Activated CD4-positive, CD25-positive, alpha-beta regulatory T cell treated with anti-CD3 and anti-CD28 coated beads, Interleukin-2, amount 50 U/mL, for 72 hours (primary cell): Measurements from ENCODE around the gene FURIN.
"Not testable (repeated sequence)": the region's sequence is repeated elsewhere in the genome, so short reads cannot be mapped to it uniquely, and the experiment has no call there.

Experiments
- DNase-seq: peaks from one replicate; pipeline ENCODE4 v3.0.0; 2021

FURIN gene

DNA sequence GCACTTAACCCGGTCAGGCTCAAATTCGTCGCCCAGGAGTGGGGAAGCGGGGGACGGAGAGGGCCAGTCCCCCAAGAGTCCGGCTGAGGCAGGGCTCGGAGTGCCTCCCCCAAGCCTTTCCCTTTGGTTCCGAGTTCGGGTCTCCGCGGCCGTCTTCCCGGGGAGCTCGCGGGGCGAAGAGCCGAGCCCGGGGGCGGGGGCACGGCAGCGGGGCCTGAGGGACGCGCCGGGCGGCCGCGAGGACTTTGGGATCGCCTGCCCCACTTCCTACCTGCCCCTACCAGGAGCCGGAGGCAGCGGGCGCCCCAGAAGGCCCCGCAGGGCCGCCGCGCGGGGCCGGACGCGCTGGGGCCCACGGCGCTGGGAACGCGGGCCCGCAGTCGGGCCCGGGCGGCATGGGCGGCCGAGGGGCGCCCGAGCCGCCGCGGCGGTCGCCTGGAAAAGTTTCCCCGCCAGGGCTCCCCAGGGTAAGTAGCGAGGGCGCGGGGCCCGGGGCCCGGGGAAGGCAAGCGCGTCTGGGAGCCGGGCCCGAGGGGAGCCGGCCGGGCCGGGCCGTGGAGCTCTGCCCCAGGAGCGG is 2.8 kb downstream of the FURIN start:
- peak; percentile 61 for DNase-seq

DNA sequence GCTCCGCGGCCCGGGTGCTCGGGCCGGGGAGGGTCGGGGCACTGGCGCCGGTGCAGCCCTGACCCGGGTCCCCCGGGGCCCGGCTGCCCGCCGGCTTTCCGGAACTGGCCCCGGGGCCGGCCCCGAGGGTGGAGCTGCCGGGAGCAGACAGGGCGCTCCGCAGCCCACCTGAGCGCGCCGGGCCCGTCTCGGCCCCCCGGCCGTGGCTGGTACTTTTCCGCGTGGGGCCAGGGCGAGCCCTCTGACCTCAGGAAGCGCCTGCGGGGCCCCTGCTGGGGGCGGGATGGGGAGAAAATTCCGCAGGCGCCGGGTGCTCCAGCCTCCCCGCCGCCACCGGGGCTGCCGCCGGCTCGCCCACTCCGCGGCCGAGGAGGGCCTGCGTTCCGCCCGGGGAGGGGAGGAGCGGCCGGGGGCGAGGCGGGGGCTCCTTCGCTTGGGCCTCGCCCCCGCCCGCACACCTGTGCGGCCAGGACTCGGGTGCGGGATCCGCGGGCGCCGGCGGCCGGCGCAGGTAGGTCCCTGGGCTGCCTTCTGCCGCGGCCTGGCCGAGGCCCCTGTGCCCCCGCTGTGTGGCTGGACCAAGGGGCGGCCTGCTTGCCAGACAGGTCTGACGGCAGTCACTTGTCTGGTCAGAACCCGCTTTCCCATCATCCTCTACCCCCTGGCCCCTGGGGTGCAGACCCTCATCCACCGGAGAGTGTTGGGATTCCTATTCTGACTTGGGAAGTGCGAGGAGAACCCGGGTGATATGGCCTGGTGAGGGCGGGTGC is 3.5 kb downstream of the FURIN start:
- DNase-seq: no peak

DNA sequence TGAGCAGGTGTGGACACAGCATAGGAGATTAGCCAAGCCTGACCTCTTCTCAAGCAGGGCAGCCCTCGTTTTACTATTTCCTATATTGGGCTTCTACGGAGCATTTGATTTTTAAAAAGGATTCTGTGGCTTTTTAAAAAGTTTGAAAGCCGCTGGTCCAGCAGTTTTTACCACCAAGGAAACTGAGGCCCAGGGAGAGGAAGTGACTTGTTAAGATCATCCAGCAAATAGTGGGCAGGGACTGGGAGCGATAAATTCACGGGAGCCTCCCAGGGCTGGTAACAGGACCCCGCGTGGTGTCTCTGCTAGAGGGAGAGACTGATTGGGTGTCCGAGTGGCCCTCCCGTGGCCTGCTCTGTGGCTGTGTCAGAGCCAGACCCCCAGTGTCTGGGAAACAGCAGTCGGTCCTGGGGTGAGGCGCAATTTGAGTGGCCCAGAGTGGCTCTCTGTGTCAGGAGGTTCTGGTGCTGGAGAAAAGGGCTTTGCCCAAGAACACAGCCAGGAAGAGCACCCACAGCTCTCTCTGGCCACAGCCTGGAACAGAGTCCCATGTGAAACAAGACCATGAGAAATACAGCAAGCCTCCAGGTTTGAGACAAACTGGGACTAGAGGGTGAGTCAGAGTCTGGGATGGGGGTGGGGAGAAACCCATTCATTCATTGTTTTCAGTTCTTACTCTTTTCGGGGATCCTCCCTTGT is 4.2 kb downstream of the FURIN start:
- no peak for DNase-seq

DNA sequence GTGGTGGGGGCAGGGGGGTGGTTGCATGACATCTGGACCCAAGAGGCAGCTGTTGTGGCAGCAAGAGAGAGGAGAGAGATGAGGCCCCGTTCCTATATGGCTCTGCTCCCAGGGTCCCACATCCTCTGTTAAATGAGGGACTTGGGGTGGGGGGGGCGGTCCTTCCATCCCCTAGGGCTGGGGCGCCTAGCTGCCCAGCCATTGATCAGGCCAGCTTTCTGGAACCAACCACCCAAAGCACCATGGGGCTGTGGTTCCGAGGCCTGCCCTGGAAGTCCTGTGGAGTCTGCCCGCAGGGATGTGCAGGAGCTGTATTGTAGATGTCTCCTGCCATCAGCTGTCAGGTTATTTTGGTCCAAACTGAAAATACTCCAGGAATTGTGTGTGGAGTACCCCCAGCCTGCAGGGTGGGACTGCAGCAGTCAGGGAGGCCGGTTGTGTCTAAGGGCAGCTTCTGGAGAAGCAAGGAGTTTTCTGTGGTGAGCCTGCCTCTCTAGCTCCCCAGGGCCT is 5.2 kb downstream of the FURIN start:
- no peak for DNase-seq

DNA sequence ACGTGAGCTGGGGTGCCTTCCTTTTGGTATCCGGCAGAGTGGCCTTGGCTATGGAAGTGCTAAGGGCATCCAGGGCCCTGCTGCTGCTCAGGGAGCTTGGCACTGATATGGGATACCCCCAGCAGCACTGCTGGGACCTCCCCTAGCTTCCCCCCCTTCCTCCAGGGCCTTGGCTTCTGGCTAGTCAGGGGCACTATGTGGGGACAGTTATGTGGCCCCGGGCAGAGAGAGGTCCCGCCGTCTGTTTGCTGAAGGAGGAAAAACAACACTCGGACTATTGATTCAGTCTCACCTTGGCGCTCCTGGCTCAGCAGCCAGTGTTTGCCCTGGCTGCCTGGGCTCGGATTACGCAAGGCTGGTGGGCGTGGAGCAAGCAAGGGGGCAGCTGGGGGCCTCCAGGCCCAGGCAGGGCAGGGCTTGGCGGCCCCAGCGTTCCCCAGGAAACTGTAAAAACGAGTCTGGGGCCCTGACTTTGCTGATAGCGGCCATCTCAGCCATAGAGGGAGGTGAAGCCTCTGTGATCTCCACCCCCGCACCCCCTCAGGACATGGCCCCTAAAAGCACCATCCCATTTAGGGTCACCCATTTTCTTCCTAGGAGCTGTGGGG is 5.7 kb downstream of the FURIN start:
- no peak for DNase-seq

DNA sequence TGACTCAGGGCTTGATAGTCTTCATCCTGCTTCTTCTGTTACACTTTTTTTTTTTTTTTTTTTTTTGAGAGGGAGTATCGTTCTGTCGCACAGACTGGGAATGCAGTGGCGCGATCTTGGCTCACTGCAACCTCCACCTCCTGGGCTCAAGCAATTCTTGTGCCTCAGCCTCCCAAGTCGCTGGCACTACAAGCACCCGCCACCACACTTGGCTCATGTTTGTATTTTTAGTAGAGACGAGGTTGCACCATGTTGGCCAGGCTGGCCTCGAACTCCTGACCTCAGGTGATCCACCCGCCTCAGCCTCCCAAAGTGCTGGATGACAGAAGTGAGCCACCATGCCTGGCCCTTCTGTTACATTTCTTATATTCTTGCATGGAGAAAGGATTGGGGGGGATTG is 6.6 kb downstream of the FURIN start:
- DNase-seq: not testable (repeated sequence)

DNA sequence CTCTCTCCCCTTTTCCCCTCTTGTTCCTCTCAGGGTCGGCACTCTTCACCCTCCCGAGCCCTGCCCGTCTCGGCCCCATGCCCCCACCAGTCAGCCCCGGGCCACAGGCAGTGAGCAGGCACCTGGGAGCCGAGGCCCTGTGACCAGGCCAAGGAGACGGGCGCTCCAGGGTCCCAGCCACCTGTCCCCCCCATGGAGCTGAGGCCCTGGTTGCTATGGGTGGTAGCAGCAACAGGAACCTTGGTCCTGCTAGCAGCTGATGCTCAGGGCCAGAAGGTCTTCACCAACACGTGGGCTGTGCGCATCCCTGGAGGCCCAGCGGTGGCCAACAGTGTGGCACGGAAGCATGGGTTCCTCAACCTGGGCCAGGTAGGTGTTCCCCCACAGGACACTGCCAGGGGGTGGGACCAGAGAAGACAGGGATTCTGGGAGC is 7.2 kb downstream of the FURIN start:
- DNase-seq: no peak

DNA sequence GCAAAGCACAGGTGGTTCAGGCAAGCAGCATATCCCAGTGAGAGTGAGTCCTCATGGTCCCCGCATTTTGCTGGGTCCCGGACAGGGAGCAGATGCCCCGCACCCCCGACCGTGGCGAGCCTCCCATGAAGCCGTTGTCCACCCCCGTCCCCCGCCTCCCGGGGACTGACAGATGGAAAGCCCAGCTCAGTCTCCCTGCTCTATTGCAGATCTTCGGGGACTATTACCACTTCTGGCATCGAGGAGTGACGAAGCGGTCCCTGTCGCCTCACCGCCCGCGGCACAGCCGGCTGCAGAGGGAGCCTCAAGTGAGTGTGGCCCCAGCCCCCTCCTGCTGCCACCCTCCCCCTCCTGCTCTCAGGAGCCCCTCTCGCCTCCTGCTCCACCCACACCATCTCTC is 7.7 kb downstream of the FURIN start:
- DNase-seq: no peak

DNA sequence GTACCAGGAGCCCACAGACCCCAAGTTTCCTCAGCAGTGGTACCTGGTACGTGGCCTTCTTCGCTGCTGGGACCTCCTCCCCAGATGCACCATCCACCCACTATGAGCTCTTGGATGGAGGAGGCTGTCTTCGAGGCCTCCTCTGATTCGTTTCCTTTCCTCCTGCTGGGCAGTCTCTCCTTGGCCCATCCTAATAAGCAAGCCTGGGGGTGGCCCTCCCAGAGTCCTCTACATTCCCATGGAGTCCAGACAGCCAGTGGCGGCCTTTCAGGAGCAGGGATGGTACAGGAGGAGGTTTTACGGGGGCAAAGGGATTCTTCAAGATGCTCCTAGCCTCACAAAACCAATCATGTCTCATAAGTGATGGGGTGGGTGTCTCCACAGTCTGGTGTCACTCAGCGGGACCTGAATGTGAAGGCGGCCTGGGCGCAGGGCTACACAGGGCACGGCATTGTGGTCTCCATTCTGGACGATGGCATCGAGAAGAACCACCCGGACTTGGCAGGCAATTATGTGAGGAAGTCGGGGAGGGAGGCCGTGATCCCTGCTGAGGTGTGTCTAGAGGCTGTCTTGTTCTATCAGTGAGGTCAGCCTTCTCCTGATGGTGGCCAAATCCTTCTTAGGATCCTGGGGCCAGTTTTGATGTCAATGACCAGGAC is 8.3 kb downstream of the FURIN start:
- no peak for DNase-seq

DNA sequence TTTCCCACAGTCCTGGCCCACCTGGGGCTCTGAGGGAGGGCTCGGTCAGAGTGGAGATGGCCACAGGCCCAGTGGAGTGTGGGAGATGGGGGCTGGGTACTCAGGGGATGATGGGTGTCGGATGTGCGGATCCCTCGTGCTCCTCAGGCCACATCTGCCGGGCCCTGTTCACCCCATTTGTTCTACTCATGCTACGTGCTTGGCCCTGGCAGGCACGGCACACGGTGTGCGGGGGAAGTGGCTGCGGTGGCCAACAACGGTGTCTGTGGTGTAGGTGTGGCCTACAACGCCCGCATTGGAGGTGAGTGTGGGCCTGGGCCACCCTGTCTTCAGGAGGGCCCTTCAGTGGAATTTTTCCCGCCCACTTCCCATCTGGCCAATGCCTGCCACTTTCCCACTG is 8.9 kb downstream of the FURIN start:
- no peak for DNase-seq

DNA sequence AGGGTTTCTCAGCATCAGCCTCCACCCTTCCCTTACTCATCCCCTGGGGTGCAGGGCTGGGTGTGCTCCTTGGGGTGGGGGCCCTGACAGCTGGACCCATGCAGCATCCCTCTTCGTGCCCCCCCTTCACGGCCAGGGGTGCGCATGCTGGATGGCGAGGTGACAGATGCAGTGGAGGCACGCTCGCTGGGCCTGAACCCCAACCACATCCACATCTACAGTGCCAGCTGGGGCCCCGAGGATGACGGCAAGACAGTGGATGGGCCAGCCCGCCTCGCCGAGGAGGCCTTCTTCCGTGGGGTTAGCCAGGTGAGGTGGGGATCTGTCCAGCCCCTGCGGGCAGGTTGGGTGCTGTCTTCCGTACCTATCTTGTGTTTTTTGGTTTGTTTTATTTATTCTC is 9.6 kb downstream of the FURIN start:
- DNase-seq: no peak

DNA sequence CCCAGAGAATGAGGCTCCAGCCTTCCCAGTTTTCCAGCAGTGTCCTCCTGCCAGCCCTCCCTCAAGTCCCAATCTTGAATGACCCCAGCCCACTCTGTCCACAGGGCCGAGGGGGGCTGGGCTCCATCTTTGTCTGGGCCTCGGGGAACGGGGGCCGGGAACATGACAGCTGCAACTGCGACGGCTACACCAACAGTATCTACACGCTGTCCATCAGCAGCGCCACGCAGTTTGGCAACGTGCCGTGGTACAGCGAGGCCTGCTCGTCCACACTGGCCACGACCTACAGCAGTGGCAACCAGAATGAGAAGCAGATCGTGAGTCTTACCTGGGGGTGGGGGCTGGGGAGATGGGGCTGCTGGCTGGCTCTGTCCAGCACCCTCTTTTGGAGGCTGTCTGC is 10.3 kb downstream of the FURIN start:
- no peak for DNase-seq

DNA sequence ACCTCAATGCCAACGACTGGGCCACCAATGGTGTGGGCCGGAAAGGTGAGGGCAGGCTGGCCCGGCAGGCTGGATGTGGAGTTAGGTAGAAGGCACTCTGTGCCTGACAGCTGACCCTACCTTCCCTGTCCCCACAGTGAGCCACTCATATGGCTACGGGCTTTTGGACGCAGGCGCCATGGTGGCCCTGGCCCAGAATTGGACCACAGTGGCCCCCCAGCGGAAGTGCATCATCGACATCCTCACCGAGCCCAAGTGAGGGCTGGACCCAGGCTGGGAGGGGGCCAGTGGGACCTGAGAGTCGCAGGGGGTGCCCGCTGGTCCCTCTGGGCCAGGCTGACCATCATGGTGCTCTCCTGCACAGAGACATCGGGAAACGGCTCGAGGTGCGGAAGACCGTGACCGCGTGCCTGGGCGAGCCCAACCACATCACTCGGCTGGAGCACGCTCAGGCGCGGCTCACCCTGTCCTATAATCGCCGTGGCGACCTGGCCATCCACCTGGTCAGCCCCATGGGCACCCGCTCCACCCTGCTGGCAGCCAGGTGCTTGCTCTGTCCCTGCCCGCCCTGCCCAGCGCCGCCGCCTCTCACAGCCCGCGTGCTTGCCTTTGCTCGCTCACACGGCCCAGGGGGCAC is 11.5 kb downstream of the FURIN start:
- no peak for DNase-seq

DNA sequence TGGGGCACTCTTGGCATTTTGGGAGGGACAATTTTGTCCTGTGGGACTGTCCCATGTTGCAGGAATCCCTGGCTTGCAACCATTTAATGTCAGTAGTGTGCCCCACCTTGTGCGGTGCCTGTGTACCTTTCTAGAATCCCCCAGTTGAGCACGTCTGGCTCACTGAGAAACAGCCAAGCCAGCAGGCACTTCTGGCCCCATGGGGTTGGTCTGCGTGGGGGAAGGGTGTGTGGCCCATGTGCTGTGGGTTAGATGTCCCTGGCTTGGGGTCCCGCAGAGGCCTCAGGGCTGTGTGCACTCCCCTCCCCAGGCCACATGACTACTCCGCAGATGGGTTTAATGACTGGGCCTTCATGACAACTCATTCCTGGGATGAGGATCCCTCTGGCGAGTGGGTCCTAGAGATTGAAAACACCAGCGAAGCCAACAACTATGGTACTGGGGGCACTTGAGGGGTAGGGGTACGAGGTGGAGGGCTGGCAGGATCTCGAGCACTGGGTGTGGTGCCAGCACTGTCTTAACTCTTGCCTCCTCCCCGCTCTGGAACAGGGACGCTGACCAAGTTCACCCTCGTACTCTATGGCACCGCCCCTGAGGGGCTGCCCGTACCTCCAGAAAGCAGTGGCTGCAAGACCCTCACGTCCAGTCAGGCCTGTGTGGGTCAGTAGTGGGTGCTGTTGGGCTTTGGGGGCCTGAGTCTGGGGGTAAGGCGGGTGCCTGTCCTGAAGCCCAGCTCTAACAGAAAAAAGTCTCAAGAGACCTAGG is 12.2 kb downstream of the FURIN start:
- DNase-seq: no peak

DNA sequence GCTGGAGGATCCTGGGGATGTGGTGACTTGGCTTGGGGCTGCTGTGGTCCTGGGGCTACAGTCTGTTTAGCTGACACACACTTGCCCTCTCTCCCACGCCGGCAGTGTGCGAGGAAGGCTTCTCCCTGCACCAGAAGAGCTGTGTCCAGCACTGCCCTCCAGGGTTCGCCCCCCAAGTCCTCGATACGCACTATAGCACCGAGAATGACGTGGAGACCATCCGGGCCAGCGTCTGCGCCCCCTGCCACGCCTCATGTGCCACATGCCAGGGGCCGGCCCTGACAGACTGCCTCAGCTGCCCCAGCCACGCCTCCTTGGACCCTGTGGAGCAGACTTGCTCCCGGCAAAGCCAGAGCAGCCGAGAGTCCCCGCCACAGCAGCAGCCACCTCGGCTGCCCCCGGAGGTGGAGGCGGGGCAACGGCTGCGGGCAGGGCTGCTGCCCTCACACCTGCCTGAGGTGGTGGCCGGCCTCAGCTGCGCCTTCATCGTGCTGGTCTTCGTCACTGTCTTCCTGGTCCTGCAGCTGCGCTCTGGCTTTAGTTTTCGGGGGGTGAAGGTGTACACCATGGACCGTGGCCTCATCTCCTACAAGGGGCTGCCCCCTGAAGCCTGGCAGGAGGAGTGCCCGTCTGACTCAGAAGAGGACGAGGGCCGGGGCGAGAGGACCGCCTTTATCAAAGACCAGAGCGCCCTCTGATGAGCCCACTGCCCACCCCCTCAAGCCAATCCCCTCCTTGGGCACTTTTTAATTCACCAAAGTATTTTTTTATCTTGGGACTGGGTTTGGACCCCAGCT is 13.0 kb downstream of the FURIN start:
- no peak for DNase-seq

DNA sequence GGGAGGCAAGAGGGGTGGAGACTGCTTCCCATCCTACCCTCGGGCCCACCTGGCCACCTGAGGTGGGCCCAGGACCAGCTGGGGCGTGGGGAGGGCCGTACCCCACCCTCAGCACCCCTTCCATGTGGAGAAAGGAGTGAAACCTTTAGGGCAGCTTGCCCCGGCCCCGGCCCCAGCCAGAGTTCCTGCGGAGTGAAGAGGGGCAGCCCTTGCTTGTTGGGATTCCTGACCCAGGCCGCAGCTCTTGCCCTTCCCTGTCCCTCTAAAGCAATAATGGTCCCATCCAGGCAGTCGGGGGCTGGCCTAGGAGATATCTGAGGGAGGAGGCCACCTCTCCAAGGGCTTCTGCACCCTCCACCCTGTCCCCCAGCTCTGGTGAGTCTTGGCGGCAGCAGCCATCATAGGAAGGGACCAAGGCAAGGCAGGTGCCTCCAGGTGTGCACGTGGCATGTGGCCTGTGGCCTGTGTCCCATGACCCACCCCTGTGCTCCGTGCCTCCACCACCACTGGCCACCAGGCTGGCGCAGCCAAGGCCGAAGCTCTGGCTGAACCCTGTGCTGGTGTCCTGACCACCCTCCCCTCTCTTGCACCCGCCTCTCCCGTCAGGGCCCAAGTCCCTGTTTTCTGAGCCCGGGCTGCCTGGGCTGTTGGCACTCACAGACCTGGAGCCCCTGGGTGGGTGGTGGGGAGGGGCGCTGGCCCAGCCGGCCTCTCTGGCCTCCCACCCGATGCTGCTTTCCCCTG is 13.8 kb downstream of the FURIN start:
- no peak for DNase-seq

DNA sequence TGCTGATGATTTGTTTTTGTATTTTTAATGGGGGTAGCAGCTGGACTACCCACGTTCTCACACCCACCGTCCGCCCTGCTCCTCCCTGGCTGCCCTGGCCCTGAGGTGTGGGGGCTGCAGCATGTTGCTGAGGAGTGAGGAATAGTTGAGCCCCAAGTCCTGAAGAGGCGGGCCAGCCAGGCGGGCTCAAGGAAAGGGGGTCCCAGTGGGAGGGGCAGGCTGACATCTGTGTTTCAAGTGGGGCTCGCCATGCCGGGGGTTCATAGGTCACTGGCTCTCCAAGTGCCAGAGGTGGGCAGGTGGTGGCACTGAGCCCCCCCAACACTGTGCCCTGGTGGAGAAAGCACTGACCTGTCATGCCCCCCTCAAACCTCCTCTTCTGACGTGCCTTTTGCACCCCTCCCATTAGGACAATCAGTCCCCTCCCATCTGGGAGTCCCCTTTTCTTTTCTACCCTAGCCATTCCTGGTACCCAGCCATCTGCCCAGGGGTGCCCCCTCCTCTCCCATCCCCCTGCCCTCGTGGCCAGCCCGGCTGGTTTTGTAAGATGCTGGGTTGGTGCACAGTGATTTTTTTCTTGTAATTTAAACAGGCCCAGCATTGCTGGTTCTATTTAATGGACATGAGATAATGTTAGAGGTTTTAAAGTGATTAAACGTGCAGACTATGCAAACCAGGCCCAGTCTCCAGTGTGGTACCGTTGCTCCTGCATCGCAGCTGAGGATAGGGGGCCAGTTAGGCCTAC is 14.6 kb downstream of the FURIN start:
- DNase-seq: no peak

DNA sequence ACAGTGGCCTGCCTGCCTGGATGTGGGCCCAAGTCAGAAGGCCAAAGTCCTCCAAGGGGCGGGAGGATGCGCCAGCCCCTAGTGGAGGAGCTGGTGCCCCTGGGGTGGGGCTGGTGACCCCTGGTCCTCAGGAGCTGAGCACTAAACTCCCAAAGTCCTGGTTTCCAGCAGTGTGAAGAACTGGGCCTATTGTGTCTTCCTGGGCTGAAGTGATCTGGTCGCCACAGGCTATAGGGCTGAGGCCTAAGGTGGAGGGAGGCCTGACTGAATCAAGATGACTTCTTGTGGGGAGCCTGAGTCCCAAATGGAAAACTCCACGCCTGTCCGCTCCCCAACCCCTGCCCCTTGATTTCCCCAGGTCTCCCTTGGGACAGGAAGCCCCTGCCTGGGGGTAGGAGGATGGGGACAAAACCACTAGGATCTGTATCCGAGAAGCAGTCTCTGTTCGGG is 15.2 kb downstream of the FURIN start:
- DNase-seq: no peak

DNA sequence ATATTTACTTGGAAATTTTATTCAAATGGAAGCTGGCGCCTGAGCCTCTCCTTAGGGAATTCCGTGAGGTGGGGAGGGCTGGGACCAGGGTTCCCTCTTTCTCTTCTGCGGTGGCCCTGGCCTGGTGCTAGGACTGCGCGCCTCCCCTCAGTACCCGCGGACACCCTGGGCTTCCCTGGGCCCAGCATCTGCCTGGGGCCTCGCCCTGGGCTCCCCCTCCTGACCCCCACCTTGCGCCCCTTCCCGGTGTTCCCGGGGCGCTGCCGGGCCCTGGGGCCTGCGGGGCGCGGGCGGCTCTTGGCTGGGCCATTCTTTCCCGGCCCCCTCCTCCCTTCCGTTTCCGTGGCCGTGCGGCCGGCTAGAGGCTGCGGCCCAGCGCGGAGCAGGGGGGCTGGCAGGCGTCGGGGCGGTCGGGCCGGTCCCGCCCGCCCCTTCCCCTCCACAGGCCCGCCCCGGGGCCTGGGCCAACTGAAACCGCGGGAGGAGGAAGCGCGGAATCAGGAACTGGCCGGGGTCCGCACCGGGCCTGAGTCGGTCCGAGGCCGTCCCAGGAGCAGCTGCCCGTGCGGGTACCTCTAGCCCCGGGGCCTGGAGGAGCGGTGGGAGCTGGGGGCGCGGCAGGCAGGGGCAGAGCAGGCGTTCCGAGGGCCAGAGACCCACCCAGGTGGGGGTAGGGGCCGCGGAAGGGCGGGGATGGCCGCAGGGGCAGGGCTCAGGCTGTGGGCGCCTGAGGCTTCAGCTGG is 15.8 kb downstream of the FURIN start, which contains the start of gene FES:
Gene FES, plus strand, starts transcription at position 529 of the 743 bp plus-strand sequence. CDS start 542 bp downstream, outside the sequence.
- DNase-seq: no peak
